ENCODE data around the gene SLC27A5.

SLC27A5 gene, protein sequence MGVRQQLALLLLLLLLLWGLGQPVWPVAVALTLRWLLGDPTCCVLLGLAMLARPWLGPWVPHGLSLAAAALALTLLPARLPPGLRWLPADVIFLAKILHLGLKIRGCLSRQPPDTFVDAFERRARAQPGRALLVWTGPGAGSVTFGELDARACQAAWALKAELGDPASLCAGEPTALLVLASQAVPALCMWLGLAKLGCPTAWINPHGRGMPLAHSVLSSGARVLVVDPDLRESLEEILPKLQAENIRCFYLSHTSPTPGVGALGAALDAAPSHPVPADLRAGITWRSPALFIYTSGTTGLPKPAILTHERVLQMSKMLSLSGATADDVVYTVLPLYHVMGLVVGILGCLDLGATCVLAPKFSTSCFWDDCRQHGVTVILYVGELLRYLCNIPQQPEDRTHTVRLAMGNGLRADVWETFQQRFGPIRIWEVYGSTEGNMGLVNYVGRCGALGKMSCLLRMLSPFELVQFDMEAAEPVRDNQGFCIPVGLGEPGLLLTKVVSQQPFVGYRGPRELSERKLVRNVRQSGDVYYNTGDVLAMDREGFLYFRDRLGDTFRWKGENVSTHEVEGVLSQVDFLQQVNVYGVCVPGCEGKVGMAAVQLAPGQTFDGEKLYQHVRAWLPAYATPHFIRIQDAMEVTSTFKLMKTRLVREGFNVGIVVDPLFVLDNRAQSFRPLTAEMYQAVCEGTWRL

DNA sequence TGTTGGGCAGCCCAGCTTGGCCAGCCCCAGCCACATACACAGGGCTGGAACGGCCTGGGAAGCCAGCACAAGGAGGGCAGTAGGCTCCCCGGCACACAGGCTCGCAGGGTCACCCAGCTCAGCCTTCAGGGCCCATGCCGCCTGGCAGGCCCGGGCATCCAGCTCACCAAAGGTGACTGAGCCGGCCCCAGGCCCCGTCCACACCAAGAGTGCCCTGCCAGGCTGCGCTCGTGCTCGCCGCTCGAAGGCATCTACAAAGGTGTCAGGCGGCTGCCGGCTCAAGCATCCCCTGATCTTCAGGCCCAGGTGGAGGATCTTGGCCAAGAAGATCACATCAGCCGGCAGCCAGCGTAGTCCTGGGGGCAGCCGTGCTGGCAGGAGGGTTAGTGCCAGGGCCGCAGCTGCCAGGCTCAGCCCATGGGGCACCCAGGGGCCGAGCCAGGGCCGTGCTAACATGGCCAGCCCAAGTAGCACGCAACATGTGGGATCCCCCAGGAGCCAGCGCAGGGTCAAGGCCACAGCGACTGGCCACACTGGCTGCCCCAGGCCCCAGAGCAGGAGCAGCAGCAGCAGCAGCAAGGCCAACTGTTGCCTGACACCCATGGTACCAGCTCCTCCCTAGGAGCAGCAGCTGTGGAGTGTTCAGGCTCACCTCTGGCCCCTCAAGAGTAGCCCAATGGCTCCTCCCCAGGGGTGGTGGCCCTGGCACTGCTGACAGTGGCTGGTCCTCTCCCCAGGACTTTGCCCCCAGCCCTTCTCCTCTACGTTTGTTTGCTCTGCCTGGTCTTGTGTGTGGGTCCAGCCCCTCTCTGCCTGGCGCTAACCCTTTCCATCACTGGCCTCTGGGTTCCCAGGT is at the start of gene SLC27A5:
Gene SLC27A5 (minus strand): TSS at position 640 of the 856 bp plus-strand sequence. CDS start 37 bp downstream, at position 603.
- Mint-ChIP-seq H3K27ac (no peak within 1 kb of the TSS), H3K9me3 (peaks cover 14% of the 10 kb centered on the region), H3K36me3 (ENCODE audit: low read depth) (peaks cover 24% of the 10 kb centered on the region), H3K4me1 (peaks cover 35% of the 10 kb centered on the region), H3K4me3 (no peak within 1 kb of the TSS), H3K27me3 (ENCODE audit: low read depth, poor library complexity) (peaks cover 6% of the 10 kb centered on the region)
- DNase-seq: no peak
- TF ChIP-seq, protein P1, sequence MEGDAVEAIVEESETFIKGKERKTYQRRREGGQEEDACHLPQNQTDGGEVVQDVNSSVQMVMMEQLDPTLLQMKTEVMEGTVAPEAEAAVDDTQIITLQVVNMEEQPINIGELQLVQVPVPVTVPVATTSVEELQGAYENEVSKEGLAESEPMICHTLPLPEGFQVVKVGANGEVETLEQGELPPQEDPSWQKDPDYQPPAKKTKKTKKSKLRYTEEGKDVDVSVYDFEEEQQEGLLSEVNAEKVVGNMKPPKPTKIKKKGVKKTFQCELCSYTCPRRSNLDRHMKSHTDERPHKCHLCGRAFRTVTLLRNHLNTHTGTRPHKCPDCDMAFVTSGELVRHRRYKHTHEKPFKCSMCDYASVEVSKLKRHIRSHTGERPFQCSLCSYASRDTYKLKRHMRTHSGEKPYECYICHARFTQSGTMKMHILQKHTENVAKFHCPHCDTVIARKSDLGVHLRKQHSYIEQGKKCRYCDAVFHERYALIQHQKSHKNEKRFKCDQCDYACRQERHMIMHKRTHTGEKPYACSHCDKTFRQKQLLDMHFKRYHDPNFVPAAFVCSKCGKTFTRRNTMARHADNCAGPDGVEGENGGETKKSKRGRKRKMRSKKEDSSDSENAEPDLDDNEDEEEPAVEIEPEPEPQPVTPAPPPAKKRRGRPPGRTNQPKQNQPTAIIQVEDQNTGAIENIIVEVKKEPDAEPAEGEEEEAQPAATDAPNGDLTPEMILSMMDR (IDR thresholded peaks at IDR 0.05): no peak

DNA sequence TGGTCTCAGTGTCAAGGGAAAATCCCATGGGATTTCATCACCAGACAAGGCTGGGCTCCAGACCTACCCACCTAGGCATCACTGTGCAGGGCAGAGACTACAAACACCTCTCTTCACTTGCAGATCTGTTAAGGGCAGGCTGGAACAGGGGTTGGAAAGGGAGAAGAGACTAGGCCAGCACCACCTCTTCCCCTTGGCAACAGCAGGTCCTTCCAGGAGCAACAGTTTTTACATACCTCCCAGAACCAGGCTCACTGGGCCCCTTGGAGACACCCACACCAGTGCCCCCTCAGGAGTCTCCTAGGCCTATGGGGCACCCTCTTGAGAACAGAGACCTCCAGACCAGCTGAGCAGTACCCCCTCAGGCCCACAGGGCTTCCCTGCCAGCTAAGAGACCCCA is 49.1 kb upstream of the SLC27A5 start:
- peaks cover 10% of the 10 kb centered on the region for H3K27me3 Mint-ChIP-seq (ENCODE audit: low read depth, poor library complexity)
- peaks cover 56% of the 10 kb centered on the region for H3K4me1 Mint-ChIP-seq
- peak overlapping the region; percentile 99 for H3K4me3 Mint-ChIP-seq
- no peaks in the 10 kb centered on the region for H3K9me3 Mint-ChIP-seq
- TF ChIP-seq, protein P1 (IDR thresholded peaks at IDR 0.05): no peak
- peaks cover 22% of the 10 kb centered on the region for H3K36me3 Mint-ChIP-seq (ENCODE audit: low read depth)
- DNase-seq: no peak
- no peak overlapping the region for H3K27ac Mint-ChIP-seq

DNA sequence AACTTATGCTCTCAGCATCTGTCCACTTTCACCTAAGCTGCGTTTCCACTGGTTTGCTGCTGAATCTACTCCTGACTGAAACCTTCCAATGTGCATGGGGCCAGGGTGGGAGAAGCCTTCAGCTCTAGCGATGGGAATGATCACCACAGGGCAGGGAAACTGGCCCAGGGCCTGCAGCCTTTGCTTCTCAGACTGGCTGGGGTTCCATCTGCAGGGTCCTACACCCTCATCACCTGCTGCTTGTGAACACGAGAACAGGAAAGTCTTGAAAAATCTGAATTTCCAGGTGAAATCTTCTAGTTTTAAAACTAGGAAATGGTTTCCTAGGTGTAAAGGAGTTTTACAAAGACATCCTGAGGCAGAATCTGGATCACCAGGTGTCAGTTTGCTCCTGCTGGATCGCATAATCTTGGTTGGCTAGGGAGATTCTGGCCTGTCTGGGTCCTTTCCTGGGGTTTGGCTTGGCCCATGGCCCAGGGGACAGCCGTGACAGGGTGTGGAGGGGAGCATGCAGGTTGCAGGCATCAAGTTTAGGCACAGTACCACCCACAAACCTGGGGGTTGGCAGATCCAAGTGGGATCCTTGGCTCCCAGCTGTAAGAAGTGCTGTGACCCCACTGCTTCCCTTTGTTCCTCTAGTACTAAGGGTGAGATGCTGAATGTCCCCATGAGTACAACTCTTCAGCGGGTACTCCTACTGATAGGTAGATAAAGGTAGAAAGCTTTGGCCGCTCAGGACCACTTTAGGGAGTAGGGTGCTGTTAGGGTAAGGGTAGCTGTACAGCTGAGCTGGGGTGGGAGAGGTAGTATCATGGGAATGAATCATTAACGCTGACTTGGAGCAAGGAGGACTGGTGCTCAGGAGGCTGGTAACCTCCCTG is 48.5 kb upstream of the SLC27A5 start:
- Mint-ChIP-seq H3K4me3 (peak overlapping the region; percentile 99), H3K27ac (peak overlapping the region; percentile 100), H3K4me1 (peaks cover 60% of the 10 kb centered on the region), H3K9me3 (no peaks in the 10 kb centered on the region), H3K36me3 (ENCODE audit: low read depth) (peaks cover 22% of the 10 kb centered on the region), H3K27me3 (ENCODE audit: low read depth, poor library complexity) (peaks cover 10% of the 10 kb centered on the region)
- no peak for DNase-seq
- TF ChIP-seq, protein P1 (IDR thresholded peaks at IDR 0.05): no peak

DNA sequence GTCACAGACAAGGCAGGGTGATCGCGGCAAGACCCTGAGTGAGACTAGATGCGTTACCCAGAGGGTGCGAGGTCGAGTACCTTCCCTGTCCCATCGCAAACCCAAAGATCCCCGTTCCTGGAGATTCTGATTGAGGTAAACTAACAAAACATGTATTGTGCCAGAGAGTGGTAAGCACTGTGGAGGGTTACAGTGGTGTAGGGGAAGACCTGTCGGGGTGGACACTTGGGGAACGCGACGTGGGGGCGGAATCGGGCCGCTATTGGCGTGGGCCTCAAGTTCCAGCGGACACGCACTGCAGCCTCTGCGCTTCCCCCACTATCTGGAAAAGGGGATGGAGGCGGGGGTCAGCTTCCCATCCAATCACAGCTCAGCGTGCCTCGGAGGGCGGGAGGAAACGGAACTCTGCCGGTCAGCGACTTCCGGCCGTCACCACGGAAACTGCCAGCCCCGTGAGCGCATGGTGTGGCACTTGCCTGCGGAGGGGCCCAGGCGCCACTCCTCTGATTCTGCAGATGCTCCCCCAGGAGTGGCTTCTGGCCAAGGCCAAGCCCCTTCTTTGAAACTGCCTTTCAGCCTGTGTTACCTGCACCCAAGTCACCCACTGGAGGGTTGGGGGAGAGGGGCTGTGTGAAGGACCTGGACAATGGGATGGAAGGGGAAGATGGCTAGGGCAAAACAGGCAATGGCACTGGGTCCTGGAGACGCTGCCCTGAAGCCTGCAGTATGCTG is 47.6 kb upstream of the SLC27A5 start:
- TF ChIP-seq, protein P1 (IDR thresholded peaks at IDR 0.05): no peak
- DNase-seq: peak; percentile 87
- Mint-ChIP-seq H3K4me3 (peak overlapping the region; percentile 99), H3K27ac (peak overlapping the region; percentile 100), H3K27me3 (ENCODE audit: low read depth, poor library complexity) (peaks cover 10% of the 10 kb centered on the region), H3K4me1 (peaks cover 65% of the 10 kb centered on the region), H3K9me3 (no peaks in the 10 kb centered on the region), H3K36me3 (ENCODE audit: low read depth) (peaks cover 18% of the 10 kb centered on the region)
